ENCODE results near the gene OR2A2.

DNA sequence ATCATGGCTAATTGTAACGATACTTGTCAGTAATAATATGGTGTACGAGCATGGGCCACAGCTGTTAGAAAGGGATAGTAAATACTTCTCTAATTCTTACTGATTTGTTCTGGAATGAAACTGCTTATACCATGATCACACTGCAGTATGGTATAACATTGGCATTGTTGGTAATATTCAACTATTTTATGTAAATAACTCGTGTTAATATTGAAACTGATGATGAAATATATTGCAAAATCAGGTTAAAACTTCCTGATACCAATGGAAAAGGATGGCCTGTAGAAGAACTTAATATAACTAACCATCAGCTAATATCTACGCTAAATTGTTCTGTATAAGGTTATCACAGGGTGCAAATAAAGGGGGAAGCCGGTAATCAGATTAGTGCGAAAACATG lies 23.9 kb downstream of the OR2A2 start:
- no peak for TF ChIP-seq ZNF8 (CRISPR knock-in tag; IDR thresholded peaks at IDR 0.05)
- TF ChIP-seq, protein P1, sequence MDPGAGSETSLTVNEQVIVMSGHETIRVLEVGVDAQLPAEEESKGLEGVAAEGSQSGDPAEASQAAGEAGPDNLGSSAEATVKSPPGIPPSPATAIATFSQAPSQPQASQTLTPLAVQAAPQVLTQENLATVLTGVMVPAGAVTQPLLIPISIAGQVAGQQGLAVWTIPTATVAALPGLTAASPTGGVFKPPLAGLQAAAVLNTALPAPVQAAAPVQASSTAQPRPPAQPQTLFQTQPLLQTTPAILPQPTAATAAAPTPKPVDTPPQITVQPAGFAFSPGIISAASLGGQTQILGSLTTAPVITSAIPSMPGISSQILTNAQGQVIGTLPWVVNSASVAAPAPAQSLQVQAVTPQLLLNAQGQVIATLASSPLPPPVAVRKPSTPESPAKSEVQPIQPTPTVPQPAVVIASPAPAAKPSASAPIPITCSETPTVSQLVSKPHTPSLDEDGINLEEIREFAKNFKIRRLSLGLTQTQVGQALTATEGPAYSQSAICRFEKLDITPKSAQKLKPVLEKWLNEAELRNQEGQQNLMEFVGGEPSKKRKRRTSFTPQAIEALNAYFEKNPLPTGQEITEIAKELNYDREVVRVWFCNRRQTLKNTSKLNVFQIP (CRISPR knock-in tag; IDR thresholded peaks at IDR 0.05; ENCODE audit: borderline replicate concordance, low read depth), result no peak
- no peak for TF ChIP-seq GLIS3 (CRISPR knock-in tag; IDR thresholded peaks at IDR 0.05)
- TF ChIP-seq ZFP3 (CRISPR knock-in tag; IDR thresholded peaks at IDR 0.05), result no peak
- TF ChIP-seq ZNF565 (CRISPR knock-in tag; conservative IDR thresholded peaks at IDR 0.05; ENCODE audit: low read depth), result no peak
- TF ChIP-seq RARB (CRISPR knock-in tag; IDR thresholded peaks at IDR 0.05), result no peak
- TF ChIP-seq ARNTL (CRISPR knock-in tag; IDR thresholded peaks at IDR 0.05; ENCODE audit: borderline replicate concordance, low read depth), result no peak
